ENCODE results near the gene RNF175. TPM values are rescaled to one million over a fixed set of nuclear protein-coding genes. Genes with fewer than 3 reads are reported as not detected.

Gene RNF175
- total and polyA plus RNA-seq, 2 donors: 0.14 to 0.19 TPM

GRCh38 chr4:153778383-153778782 lies 18.6 kb upstream of the RNF175 start:
- DNase-seq (ENCODE audit: low read depth in 6 of 9, low spot score in 9 of 9): no peak
- Histone ChIP-seq H3K4me1 (ENCODE audit: control insufficient read depth in 2 of 2, insufficient read depth in 2 of 2, low read length in 2 of 2) (no peaks in the 10 kb centered on the region), H3K4me3 (ENCODE audit: low read length in 2 of 2) (no peak overlapping the region), H3K9me3 (ENCODE audit: control insufficient read depth in 2 of 2, insufficient read depth in 1 of 2, low read length in 1 of 2) (no peaks in the 10 kb centered on the region), H3K27ac (ENCODE audit: low read depth in 1 of 2, low read length in 1 of 2) (no peak overlapping the region), H3K36me3 (ENCODE audit: control insufficient read depth in 2 of 2, insufficient read depth in 2 of 2, low read length in 1 of 2) (no peaks in the 10 kb centered on the region), H3K27me3 (ENCODE audit: control insufficient read depth in 2 of 2, insufficient read depth in 1 of 2, low read length in 1 of 2) (peaks cover 2 to 17% of the 10 kb centered on the region in 2 donors)
- WGBS: 98% methylated on average over 1 of the region's 1 CpG

DNA sequence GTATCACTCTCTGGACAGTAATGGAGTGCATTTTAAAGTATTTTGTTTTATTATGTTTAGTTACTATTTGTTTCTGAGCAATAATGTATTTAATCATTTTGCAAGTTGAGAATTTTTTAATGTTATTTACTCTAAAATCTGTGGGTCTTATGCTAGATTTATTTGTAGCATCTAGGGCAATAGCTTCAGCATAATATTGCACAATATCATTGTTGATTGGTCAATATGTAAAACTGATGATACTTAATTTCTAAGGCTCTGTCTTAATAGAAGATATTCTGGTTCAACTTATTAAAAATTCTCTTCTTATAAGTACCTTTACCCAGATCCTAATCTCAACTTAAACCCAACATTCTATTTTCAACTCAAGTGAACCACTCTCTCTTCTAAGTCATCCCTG lies 17.6 kb upstream of the RNF175 start:
- peaks cover 0 to 12% of the 10 kb centered on the region in 2 donors for H3K27me3 ChIP-seq (ENCODE audit: control insufficient read depth in 2 of 2, insufficient read depth in 1 of 2, low read length in 1 of 2)
- no peak overlapping the region for H3K4me3 ChIP-seq (ENCODE audit: low read length in 2 of 2)
- H3K27ac ChIP-seq (ENCODE audit: low read depth in 1 of 2, low read length in 1 of 2): no peak overlapping the region
- no peaks in the 10 kb centered on the region for H3K4me1 ChIP-seq (ENCODE audit: control insufficient read depth in 2 of 2, insufficient read depth in 2 of 2, low read length in 2 of 2)
- DNase-seq (ENCODE audit: low read depth in 6 of 9, low spot score in 9 of 9): no peak
- no peaks in the 10 kb centered on the region for H3K9me3 ChIP-seq (ENCODE audit: control insufficient read depth in 2 of 2, insufficient read depth in 1 of 2, low read length in 1 of 2)
- H3K36me3 ChIP-seq (ENCODE audit: control insufficient read depth in 2 of 2, insufficient read depth in 2 of 2, low read length in 1 of 2): no peaks in the 10 kb centered on the region

GRCh38 chr4:153776601-153777000 lies 16.8 kb upstream of the RNF175 start:
- WGBS: 96% methylated on average over 3 of the region's 3 CpGs
- H3K27me3 ChIP-seq (ENCODE audit: control insufficient read depth in 2 of 2, insufficient read depth in 1 of 2, low read length in 1 of 2): peaks cover 0 to 8% of the 10 kb centered on the region in 2 donors

GRCh38 chr4:153773236-153773690 lies 13.4 kb upstream of the RNF175 start:
- Histone ChIP-seq H3K4me1 (ENCODE audit: control insufficient read depth in 2 of 2, insufficient read depth in 2 of 2, low read length in 2 of 2) (no peaks in the 10 kb centered on the region), H3K27ac (ENCODE audit: low read depth in 1 of 2, low read length in 1 of 2) (no peak overlapping the region), H3K27me3 (ENCODE audit: control insufficient read depth in 2 of 2, insufficient read depth in 1 of 2, low read length in 1 of 2) (no peaks in the 10 kb centered on the region), H3K9me3 (ENCODE audit: control insufficient read depth in 2 of 2, insufficient read depth in 1 of 2, low read length in 1 of 2) (no peaks in the 10 kb centered on the region), H3K4me3 (ENCODE audit: low read length in 2 of 2) (no peak overlapping the region), H3K36me3 (ENCODE audit: control insufficient read depth in 2 of 2, insufficient read depth in 2 of 2, low read length in 1 of 2) (no peaks in the 10 kb centered on the region)
- DNase-seq (ENCODE audit: low read depth in 6 of 9, low spot score in 9 of 9): no peak
- 94% methylated on average over 2 of the region's 2 CpGs for WGBS

More at GRCh38 chr4:153776601-153777000, 16.8 kb upstream of the RNF175 start:
- Histone ChIP-seq H3K4me1 (ENCODE audit: control insufficient read depth in 2 of 2, insufficient read depth in 2 of 2, low read length in 2 of 2) (no peaks in the 10 kb centered on the region), H3K36me3 (ENCODE audit: control insufficient read depth in 2 of 2, insufficient read depth in 2 of 2, low read length in 1 of 2) (no peaks in the 10 kb centered on the region), H3K9me3 (ENCODE audit: control insufficient read depth in 2 of 2, insufficient read depth in 1 of 2, low read length in 1 of 2) (no peaks in the 10 kb centered on the region), H3K27ac (ENCODE audit: low read depth in 1 of 2, low read length in 1 of 2) (no peak overlapping the region), H3K4me3 (ENCODE audit: low read length in 2 of 2) (no peak overlapping the region)
- no peak for DNase-seq (ENCODE audit: low read depth in 6 of 9, low spot score in 9 of 9)

GRCh38 chr4:153771046-153771445 lies 11.2 kb upstream of the RNF175 start:
- H3K9me3 ChIP-seq (ENCODE audit: control insufficient read depth in 2 of 2, insufficient read depth in 1 of 2, low read length in 1 of 2): no peaks in the 10 kb centered on the region
- H3K4me3 ChIP-seq (ENCODE audit: low read length in 2 of 2): no peak overlapping the region
- no peaks in the 10 kb centered on the region for H3K36me3 ChIP-seq (ENCODE audit: control insufficient read depth in 2 of 2, insufficient read depth in 2 of 2, low read length in 1 of 2)
- no peak for DNase-seq (ENCODE audit: low read depth in 6 of 9, low spot score in 9 of 9)
- H3K27me3 ChIP-seq (ENCODE audit: control insufficient read depth in 2 of 2, insufficient read depth in 1 of 2, low read length in 1 of 2): no peaks in the 10 kb centered on the region
- no peak overlapping the region for H3K27ac ChIP-seq (ENCODE audit: low read depth in 1 of 2, low read length in 1 of 2)
- H3K4me1 ChIP-seq (ENCODE audit: control insufficient read depth in 2 of 2, insufficient read depth in 2 of 2, low read length in 2 of 2): no peaks in the 10 kb centered on the region

DNA sequence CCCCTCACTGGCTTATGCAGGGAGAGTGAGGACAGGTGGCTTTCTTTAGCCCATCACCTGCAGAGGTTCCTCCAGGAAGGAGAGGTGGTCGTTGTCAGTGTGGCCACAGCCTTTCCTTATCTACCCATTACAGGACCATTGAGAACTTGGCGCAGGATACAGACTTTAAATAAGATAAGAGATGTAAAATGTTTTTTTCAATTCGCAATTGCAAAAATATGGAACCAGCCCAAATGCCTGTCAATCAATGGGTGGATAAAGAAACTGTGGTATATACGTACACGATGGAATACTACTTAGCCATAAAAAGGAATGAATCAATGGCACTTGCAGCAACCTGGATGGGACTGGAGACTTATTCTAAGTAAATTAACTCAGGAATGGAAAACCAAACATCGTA lies 6.9 kb upstream of the RNF175 start:
- Histone ChIP-seq H3K9me3 (ENCODE audit: control insufficient read depth in 2 of 2, insufficient read depth in 1 of 2, low read length in 1 of 2) (no peaks in the 10 kb centered on the region), H3K27ac (ENCODE audit: low read depth in 1 of 2, low read length in 1 of 2) (no peak overlapping the region), H3K36me3 (ENCODE audit: control insufficient read depth in 2 of 2, insufficient read depth in 2 of 2, low read length in 1 of 2) (no peaks in the 10 kb centered on the region), H3K27me3 (ENCODE audit: control insufficient read depth in 2 of 2, insufficient read depth in 1 of 2, low read length in 1 of 2) (peaks cover 2 to 7% of the 10 kb centered on the region in 2 donors), H3K4me3 (ENCODE audit: low read length in 2 of 2) (no peak overlapping the region), H3K4me1 (ENCODE audit: control insufficient read depth in 2 of 2, insufficient read depth in 2 of 2, low read length in 2 of 2) (no peaks in the 10 kb centered on the region)
- 83% methylated on average over 6 of the region's 6 CpGs for WGBS
- no peak for DNase-seq (ENCODE audit: low read depth in 6 of 9, low spot score in 9 of 9)

DNA sequence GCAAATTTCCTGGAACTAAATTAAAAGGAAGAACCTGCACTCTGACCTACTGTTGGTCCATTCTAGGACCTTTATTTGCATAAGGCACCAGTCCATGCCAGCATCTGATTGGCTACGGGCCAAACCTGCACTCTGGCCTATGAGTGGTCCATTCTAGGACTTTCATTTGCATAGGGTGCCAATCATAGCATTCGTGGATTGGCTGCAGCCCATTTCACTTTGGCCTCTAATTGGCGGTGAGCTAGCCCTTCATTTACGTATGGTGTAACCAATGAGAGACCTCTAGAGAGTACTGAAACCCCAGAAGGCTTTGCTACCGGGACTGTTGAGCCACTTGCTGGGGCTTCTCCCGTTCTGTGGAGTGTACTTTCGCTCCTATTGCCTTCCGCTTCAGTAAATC lies 6.1 kb upstream of the RNF175 start:
- H3K27ac ChIP-seq (ENCODE audit: low read depth in 1 of 2, low read length in 1 of 2): no peak overlapping the region
- H3K4me3 ChIP-seq (ENCODE audit: low read length in 2 of 2): no peak overlapping the region
- H3K36me3 ChIP-seq (ENCODE audit: control insufficient read depth in 2 of 2, insufficient read depth in 2 of 2, low read length in 1 of 2): no peaks in the 10 kb centered on the region
- 97% methylated on average over 8 of the region's 8 CpGs for WGBS
- H3K4me1 ChIP-seq (ENCODE audit: control insufficient read depth in 2 of 2, insufficient read depth in 2 of 2, low read length in 2 of 2): no peaks in the 10 kb centered on the region
- H3K9me3 ChIP-seq (ENCODE audit: control insufficient read depth in 2 of 2, insufficient read depth in 1 of 2, low read length in 1 of 2): no peaks in the 10 kb centered on the region
- H3K27me3 ChIP-seq (ENCODE audit: control insufficient read depth in 2 of 2, insufficient read depth in 1 of 2, low read length in 1 of 2): peaks cover 8 to 16% of the 10 kb centered on the region in 2 donors
- DNase-seq (ENCODE audit: low read depth in 6 of 9, low spot score in 9 of 9): no peak

- peaks cover 0 to 2% of the 10 kb centered on the region in 2 donors for H3K4me1 ChIP-seq (ENCODE audit: control insufficient read depth in 2 of 2, insufficient read depth in 2 of 2, low read length in 2 of 2)
- no peak overlapping the region for H3K4me3 ChIP-seq (ENCODE audit: low read length in 2 of 2)
- DNase-seq (ENCODE audit: low read depth in 6 of 9, low spot score in 9 of 9): no peak
- H3K27ac ChIP-seq (ENCODE audit: low read depth in 1 of 2, low read length in 1 of 2): no peak overlapping the region
- WGBS: 89% methylated on average over 5 of the region's 5 CpGs
- H3K27me3 ChIP-seq (ENCODE audit: control insufficient read depth in 2 of 2, insufficient read depth in 1 of 2, low read length in 1 of 2): peaks cover 13 to 27% of the 10 kb centered on the region in 2 donors
- no peaks in the 10 kb centered on the region for H3K36me3 ChIP-seq (ENCODE audit: control insufficient read depth in 2 of 2, insufficient read depth in 2 of 2, low read length in 1 of 2)
- no peaks in the 10 kb centered on the region for H3K9me3 ChIP-seq (ENCODE audit: control insufficient read depth in 2 of 2, insufficient read depth in 1 of 2, low read length in 1 of 2)
These were observed 5.0 kb upstream of the RNF175 start for GRCh38 chr4:153764601-153765368.

DNA sequence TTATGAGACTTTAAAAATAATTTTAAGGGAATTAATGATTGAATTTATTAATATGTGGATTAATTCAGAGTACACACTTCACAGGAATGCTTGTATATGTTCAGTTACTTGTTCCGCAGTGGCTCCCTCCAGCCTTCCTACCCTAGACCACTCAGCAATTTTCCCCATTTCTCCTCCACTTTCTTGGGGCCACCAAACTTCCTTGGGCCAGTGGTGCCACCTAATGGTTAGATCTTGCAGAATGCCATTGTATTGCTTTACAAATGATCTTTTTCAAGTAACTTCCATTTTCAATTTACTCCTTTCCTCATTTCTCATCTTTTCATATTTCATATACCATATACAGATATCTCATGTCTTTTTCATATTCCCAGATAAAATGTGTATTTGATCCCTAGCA lies 3.6 kb upstream of the RNF175 start:
- H3K9me3 ChIP-seq (ENCODE audit: control insufficient read depth in 2 of 2, insufficient read depth in 1 of 2, low read length in 1 of 2): peaks cover 0 to 4% of the 10 kb centered on the region in 2 donors
- H3K4me1 ChIP-seq (ENCODE audit: control insufficient read depth in 2 of 2, insufficient read depth in 2 of 2, low read length in 2 of 2): peaks cover 2 to 3% of the 10 kb centered on the region in 2 donors
- H3K4me3 ChIP-seq (ENCODE audit: low read length in 2 of 2): no peak overlapping the region
- H3K36me3 ChIP-seq (ENCODE audit: control insufficient read depth in 2 of 2, insufficient read depth in 2 of 2, low read length in 1 of 2): no peaks in the 10 kb centered on the region
- DNase-seq (ENCODE audit: low read depth in 6 of 9, low spot score in 9 of 9): no peak
- no peak overlapping the region for H3K27ac ChIP-seq (ENCODE audit: low read depth in 1 of 2, low read length in 1 of 2)
- H3K27me3 ChIP-seq (ENCODE audit: control insufficient read depth in 2 of 2, insufficient read depth in 1 of 2, low read length in 1 of 2): peaks cover 16 to 41% of the 10 kb centered on the region in 2 donors
- WGBS: 96% methylated on average over 1 of the region's 1 CpG
